OCI-LY3 (cell line): ENCODE results near the gene GAPDH.
"Not testable (repeated sequence)": the region's sequence is repeated elsewhere in the genome, so short reads cannot be mapped to it uniquely, and the experiment has no call there.

Source experiments
- H2AFZ ChIP-seq: fragments of 200-600, 300-600 bp; shearing (Covaris generic); 2 replicates; pipeline ENCODE4 v1.6.0; 2014; ENCODE audit warnings: antibody characterized with exemption, low read depth, low read length
- H3K27ac ChIP-seq: fragments of 200-600, 300-600 bp; sonication (generic); 2 replicates; pipeline ENCODE4 v1.5.1; 2014; ENCODE audit warnings: mild to moderate bottlenecking, low read length, moderate library complexity, mixed read lengths
- H3K27me3 ChIP-seq: fragments of 200-600, 300-600 bp; sonication (generic); 2 replicates; pipeline ENCODE4 v1.6.1; 2014; ENCODE audit warnings: low read depth, low read length, mixed read lengths
- H3K36me3 ChIP-seq: fragments of 200-600, 300-600 bp; sonication (generic); replicated peaks from 2 replicates; pipeline ENCODE3; 2014; ENCODE audit warnings: low read depth, low read length, mixed read lengths
- H3K4me1 ChIP-seq: fragments of 300-600, 200-600 bp; sonication (generic); 2 replicates; pipeline ENCODE4 v1.6.1; 2014; ENCODE audit warnings: low read length, mixed read lengths
- H3K4me2 ChIP-seq: fragments of 200-600, 300-600 bp; sonication (generic); 2 replicates; pipeline ENCODE4 v1.6.1; 2014; ENCODE audit warnings: low read length, mixed read lengths
- H3K4me3 ChIP-seq: fragments of 300-600, 200-600 bp; sonication (generic); 2 replicates; pipeline ENCODE4 v1.5.1; 2014; ENCODE audit warnings: antibody characterized with exemption, mild to moderate bottlenecking, low read length, moderate library complexity
- H3K79me2 ChIP-seq: fragments of 300-600, 200-600 bp; shearing (Covaris generic); 2 replicates; pipeline ENCODE4 v1.6.1; 2014; ENCODE audit warnings: mild to moderate bottlenecking, low read length, mixed read lengths
- H3K9ac ChIP-seq: fragments of 300-600, 200-600 bp; shearing (Covaris generic); 2 replicates; pipeline ENCODE4 v1.6.0; 2014; ENCODE audit warnings: mild to moderate bottlenecking, low read length, moderate library complexity
- H3K9me3 ChIP-seq: fragments of 200-600, 300-600 bp; shearing (Covaris generic); 2 replicates; pipeline ENCODE4 v1.6.1; 2014; ENCODE audit warnings: low read length, mixed read lengths; ENCODE audit not compliant: insufficient read depth
- H4K20me1 ChIP-seq: fragments of 200-600, 300-600 bp; sonication (generic); 2 replicates; pipeline ENCODE4 v1.6.1; 2016; ENCODE audit warnings: low read length, mixed read lengths; ENCODE audit not compliant: insufficient read depth
- CTCF ChIP-seq: fragments of 200-600, 300-600 bp; sonication (generic); IDR thresholded peaks from 2 replicates; pipeline ENCODE4 v1.5.1; 2014; ENCODE audit warnings: antibody characterized with exemption, low read length, low read depth
- EZH2phosphoT487 ChIP-seq: fragments of 200-600 bp; shearing (Covaris generic); IDR thresholded peaks from 2 replicates; pipeline ENCODE4 v1.6.1; 2018; ENCODE audit warnings: antibody characterized with exemption, mixed run types, low read depth

GAPDH gene

GRCh38 chr12:6582196-6582595, 47.9 kb downstream of the GAPDH start:
- H3K4me3 ChIP-seq, result no peak overlapping the region
- TF ChIP-seq EZH2phosphoT487, result no peak
- TF ChIP-seq CTCF, result no peak; the same call in 1 of the 2 replicates
- H3K27me3 ChIP-seq, result no peaks in the 10 kb centered on the region
- no peak overlapping the region for H2AFZ ChIP-seq
- no peaks in the 10 kb centered on the region for H3K9me3 ChIP-seq
- H3K4me1 ChIP-seq, result no peaks in the 10 kb centered on the region
- no peaks in the 10 kb centered on the region for H4K20me1 ChIP-seq
- H3K36me3 ChIP-seq, result peaks cover 61% of the 10 kb centered on the region
- H3K9ac ChIP-seq, result no peak overlapping the region
- no peak overlapping the region for H3K27ac ChIP-seq
- no peak overlapping the region for H3K4me2 ChIP-seq
- H3K79me2 ChIP-seq, result no peaks in the 10 kb centered on the region; the same call in 1 of the 2 replicates

- Histone ChIP-seq H3K27ac (no peak overlapping the region), H2AFZ (no peak overlapping the region), H3K9me3 (no peaks in the 10 kb centered on the region), H3K4me3 (no peak overlapping the region), H3K4me1 (no peaks in the 10 kb centered on the region), H3K79me2 (no peaks in the 10 kb centered on the region; the same call in 1 of the 2 replicates), H3K4me2 (no peak overlapping the region), H3K9ac (no peak overlapping the region), H4K20me1 (no peaks in the 10 kb centered on the region), H3K36me3 (peaks cover 61% of the 10 kb centered on the region), H3K27me3 (no peaks in the 10 kb centered on the region)
- TF ChIP-seq EZH2phosphoT487 (no peak), CTCF (no peak)
Measured at GRCh38 chr12:6582959-6583358, 48.6 kb downstream of the GAPDH start.

GRCh38 chr12:6584293-6584692, 50.0 kb downstream of the GAPDH start:
- Histone ChIP-seq H3K9me3 (no peaks in the 10 kb centered on the region), H3K9ac (no peak overlapping the region), H3K4me3 (no peak overlapping the region), H3K36me3 (peaks cover 58% of the 10 kb centered on the region), H4K20me1 (no peaks in the 10 kb centered on the region), H2AFZ (no peak overlapping the region), H3K4me1 (no peaks in the 10 kb centered on the region), H3K4me2 (no peak overlapping the region), H3K27me3 (no peaks in the 10 kb centered on the region), H3K79me2 (no peaks in the 10 kb centered on the region; the same call in 1 of the 2 replicates), H3K27ac (no peak overlapping the region)
- TF ChIP-seq CTCF, result no peak
- no peak for TF ChIP-seq EZH2phosphoT487

- peaks cover 62% of the 10 kb centered on the region for H3K36me3 ChIP-seq
- H3K4me3 ChIP-seq, H3K4me1 ChIP-seq, H2AFZ ChIP-seq, H3K27me3 ChIP-seq, H4K20me1 ChIP-seq, H3K9me3 ChIP-seq, H3K4me2 ChIP-seq, H3K27ac ChIP-seq, H3K9ac ChIP-seq, H3K79me2 ChIP-seq: not testable (repeated sequence)
Measured at GRCh38 chr12:6586569-6586968, 52.3 kb downstream of the GAPDH start.
